Left lung (tissue), 10 donors: ENCODE data around the gene CUEDC1. TPM values are rescaled to one million over a fixed set of nuclear protein-coding genes. Genes with fewer than 3 reads are reported as not detected.
A peak's percentile ranks its signal among the peaks of the same experiment; 100 is the strongest.

ENCODE experiments used
- ATAC-seq: fragments of 200-7000 bp; cut with Tn5 transposase; one replicate; pipeline ENCODE4 v1.9.1; 2020; ENCODE audit warnings: moderate library complexity
- DNase-seq, 4 donors: peaks; one replicate each; pipeline ENCODE4 v3.0.0-alpha.2; 2013 to 2020
- H3K27ac ChIP-seq, 2 donors: fragments of 200-600 bp; sonication (generic) in 1 of 2; one replicate each; pipeline versions ENCODE4 v1.5.0 to v1.8.0; 2020 to 2021
- H3K27me3 ChIP-seq, 2 donors: fragments of 200-600 bp; sonication (generic) in 1 of 2; one replicate each; pipeline versions ENCODE4 v1.5.0 to v1.8.0; 2020 to 2021
- H3K36me3 ChIP-seq, 2 donors: fragments of 200-600 bp; sonication (generic) in 1 of 2; one replicate each; pipeline versions ENCODE4 v1.5.0 to v1.8.0; 2020 to 2021
- H3K4me1 ChIP-seq, 2 donors: fragments of 200-600 bp; one replicate each; pipeline ENCODE4 v1.8.0; 2021
- H3K4me3 ChIP-seq, 2 donors: fragments of 200-600 bp; sonication (generic) in 1 of 2; one replicate each; pipeline versions ENCODE4 v1.5.0 to v1.8.0; 2020 to 2021; ENCODE audit warnings: mild to moderate bottlenecking in 1 of 2
- H3K9me3 ChIP-seq, 2 donors: fragments of 200-600 bp; sonication (generic) in 1 of 2; one replicate each; pipeline versions ENCODE4 v1.5.0 to v1.8.0; 2020 to 2021
- intact Hi-C, 2 donors: fragments of 100-400 bp; cut with DNase I; formaldehyde crosslinking; loops; one replicate each; pipeline versions ENCODE4 v1.11.2 to v1.14.2; 2022
- polyA plus RNA-seq, 6 donors: library from polyadenylated mRNA; unstranded; fragments of 120-200 nt; gene quantifications; one replicate each; pipeline ENCODE4 v1.2.1, GENCODE V29; 2013; ENCODE audit not compliant: insufficient read length in 6 of 6
- total RNA-seq, 2 donors: library from RNA; stranded (reverse); fragmentation: NEBNext Ultra II Directional; extraction: Animal tissue kit (Norgen Biotek cat#: 25700); gene quantifications; one replicate each; pipeline ENCODE4 v1.2.1, GENCODE V29; 2021
- TF ChIP-seq, protein P1 (sequence below), 2 donors: fragments of 200-600 bp; sonication (generic) in 1 of 2; IDR thresholded peaks; one replicate each; pipeline versions ENCODE4 v1.5.0 to v1.8.0; 2021; ENCODE audit warnings: antibody characterized with exemption in 2 of 2
- donor health status: DM: no; HTN: yes; CAD: no.
- donor health status: DM: no; HTN: no; CAD: no.

The CUEDC1 gene
- total and polyA plus RNA-seq, 8 donors = 38.2 to 47.7 (median 42.6) TPM

DNA sequence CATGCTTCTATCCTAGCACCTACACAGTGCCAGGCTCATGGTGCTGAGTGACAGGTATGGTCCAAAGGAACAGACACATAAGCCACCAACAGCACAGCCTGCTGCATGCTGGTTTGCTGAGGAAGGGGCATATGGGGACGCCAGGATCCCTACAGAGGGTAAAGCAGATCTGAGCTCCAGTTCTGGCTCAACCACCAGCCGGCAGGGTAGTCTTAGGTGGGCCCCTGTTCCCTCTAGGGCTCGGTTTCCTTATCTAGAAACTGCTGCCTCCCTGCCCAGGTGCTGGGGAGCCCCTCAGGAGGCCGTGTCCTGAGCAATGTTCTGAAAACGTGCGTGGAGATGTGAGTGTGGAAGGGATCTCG is 81.2 kb downstream of the CUEDC1 start:
- TF ChIP-seq, protein P1, sequence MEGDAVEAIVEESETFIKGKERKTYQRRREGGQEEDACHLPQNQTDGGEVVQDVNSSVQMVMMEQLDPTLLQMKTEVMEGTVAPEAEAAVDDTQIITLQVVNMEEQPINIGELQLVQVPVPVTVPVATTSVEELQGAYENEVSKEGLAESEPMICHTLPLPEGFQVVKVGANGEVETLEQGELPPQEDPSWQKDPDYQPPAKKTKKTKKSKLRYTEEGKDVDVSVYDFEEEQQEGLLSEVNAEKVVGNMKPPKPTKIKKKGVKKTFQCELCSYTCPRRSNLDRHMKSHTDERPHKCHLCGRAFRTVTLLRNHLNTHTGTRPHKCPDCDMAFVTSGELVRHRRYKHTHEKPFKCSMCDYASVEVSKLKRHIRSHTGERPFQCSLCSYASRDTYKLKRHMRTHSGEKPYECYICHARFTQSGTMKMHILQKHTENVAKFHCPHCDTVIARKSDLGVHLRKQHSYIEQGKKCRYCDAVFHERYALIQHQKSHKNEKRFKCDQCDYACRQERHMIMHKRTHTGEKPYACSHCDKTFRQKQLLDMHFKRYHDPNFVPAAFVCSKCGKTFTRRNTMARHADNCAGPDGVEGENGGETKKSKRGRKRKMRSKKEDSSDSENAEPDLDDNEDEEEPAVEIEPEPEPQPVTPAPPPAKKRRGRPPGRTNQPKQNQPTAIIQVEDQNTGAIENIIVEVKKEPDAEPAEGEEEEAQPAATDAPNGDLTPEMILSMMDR (IDR thresholded peaks at IDR 0.05) = no peak
- peaks cover 30 to 51% of the 10 kb centered on the region in 2 donors for H3K4me1 ChIP-seq
- intact Hi-C loops = no loop called here
- DNase-seq (no peak), ATAC-seq (no peak)
- peak overlapping the region; percentile 65 to 72 for H3K27ac ChIP-seq
- peaks cover 0 to 5% of the 10 kb centered on the region in 2 donors for H3K27me3 ChIP-seq
- H3K4me3 ChIP-seq = no peak overlapping the region
- peaks cover 0 to 42% of the 10 kb centered on the region in 2 donors for H3K36me3 ChIP-seq
- no peaks in the 10 kb centered on the region for H3K9me3 ChIP-seq

DNA sequence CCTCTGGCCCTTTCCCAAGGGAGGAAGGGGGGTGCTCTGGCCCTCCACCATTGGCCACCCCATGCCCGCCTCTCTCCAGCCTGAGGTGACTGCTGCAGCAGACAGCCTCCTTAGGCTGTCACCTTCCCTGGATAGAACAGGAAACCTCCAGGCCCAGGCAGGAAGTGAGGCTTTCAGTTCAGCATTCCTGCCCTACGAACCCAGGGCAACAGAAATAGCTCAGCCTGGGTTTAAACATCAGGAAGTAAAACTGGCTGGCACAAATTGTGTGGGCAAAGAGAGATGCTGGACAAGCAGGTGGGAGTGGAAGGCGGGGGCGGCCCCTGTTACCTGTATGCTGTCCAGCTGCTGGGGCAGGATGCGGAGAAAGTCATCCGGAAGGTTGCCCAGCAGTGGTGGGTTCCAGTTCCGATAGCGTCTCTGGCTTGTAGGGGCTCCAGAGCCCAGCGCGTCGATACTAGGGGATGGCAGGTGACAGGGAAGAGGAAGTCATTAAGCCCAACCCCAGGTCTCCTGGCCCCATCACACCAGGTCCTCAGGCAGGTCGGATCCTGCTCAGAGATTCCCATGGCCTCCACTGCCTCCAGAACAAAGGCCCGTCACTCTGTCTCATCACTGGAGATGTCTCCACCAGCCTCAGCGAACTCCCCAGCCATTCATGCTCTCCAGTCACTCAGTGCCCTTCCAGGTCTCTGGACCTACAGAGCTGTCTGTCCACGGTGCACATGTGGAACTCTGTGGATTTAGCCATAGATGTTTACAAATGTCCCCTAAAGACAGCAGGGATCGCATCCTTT is 81.8 kb downstream of the CUEDC1 start:
- H3K36me3 ChIP-seq = peaks cover 0 to 41% of the 10 kb centered on the region in 2 donors
- no peak overlapping the region for H3K4me3 ChIP-seq
- DNase-seq = no peak
- TF ChIP-seq, protein P1 (IDR thresholded peaks at IDR 0.05) = no peak
- intact Hi-C loops = no loop called here
- H3K4me1 ChIP-seq = peaks cover 36 to 51% of the 10 kb centered on the region in 2 donors
- peaks cover 0 to 5% of the 10 kb centered on the region in 2 donors for H3K27me3 ChIP-seq
- ATAC-seq = no peak
- peak overlapping the region in 1 of 2 donors; percentile 72 for H3K27ac ChIP-seq
- H3K9me3 ChIP-seq = no peaks in the 10 kb centered on the region

DNA sequence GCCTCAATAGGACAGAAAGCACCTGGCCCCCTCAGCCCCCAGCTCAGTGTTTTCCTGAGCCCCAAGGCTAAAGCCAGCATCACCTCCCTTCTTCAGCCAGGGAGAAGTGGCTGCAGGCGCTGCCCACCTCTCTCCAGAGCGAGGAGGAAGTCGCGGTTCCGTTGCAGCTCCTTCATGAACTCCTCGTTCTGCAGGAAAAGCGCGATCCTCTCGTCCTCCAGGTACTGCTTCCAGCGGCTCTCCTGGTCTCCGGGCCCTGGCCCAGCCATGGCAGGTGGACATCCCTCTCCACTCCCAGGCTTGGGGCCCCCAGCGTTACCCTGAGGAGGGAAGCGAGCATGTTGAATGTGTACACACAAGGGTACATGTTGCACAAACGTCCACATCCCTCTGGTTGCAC is 82.7 kb downstream of the CUEDC1 start:
- Histone ChIP-seq H3K36me3 (peaks cover 0 to 41% of the 10 kb centered on the region in 2 donors), H3K9me3 (no peaks in the 10 kb centered on the region), H3K4me3 (no peak overlapping the region), H3K4me1 (peaks cover 43 to 60% of the 10 kb centered on the region in 2 donors), H3K27ac (no peak overlapping the region), H3K27me3 (peaks cover 0 to 5% of the 10 kb centered on the region in 2 donors)
- intact Hi-C loops = no loop called here
- no peak for ATAC-seq
- TF ChIP-seq, protein P1 (IDR thresholded peaks at IDR 0.05) = no peak
- no peak for DNase-seq

DNA sequence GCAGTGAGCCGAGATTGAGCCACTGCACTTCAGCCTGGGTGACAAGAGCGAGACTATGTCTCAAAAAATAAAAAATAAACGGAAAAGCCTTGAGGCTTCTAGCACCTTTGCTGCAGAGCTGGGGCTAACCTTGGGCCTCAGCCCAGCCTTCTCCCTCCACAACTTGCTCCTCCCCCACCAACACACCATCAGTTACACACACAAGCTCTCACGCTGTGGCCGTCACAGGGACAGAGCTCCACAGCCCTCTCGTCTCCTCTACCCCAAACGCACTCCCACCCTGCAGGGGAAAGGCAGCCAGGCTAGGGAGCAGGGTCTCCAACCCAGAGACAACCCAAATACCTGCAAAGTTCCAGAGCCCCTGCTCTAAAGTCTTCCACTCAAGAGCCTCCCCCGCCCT is 83.3 kb downstream of the CUEDC1 start:
- ATAC-seq = no peak
- intact Hi-C loops = no loop called here

DNA sequence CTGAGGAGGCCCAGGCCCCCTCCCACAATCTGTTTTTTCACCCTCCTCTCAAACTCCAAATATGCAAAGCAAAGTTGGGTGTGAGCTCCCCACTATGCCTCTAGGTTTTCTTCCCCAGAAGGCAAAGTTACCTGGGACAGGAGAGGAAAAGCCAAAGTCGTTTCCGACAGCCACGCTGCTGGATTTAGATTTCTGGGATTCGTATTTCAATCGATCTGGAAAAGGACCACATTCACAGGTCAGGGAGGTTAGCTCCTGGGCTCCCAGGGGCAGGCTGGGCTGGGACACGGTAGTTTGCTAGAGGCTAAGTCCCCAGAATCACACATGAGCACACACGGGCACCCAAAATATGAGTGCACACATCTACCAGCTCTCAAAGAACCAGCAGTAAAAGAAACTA is 84.1 kb downstream of the CUEDC1 start:
- Histone ChIP-seq H3K4me3 (no peak overlapping the region), H3K4me1 (peaks cover 43 to 66% of the 10 kb centered on the region in 2 donors), H3K36me3 (peaks cover 0 to 39% of the 10 kb centered on the region in 2 donors), H3K27ac (no peak overlapping the region), H3K27me3 (peaks cover 0 to 5% of the 10 kb centered on the region in 2 donors), H3K9me3 (no peaks in the 10 kb centered on the region)
- DNase-seq (no peak), ATAC-seq (no peak)
- intact Hi-C loops = no loop called here
- TF ChIP-seq, protein P1 (IDR thresholded peaks at IDR 0.05) = no peak

More for the DNA sequence above, 83.3 kb downstream of the CUEDC1 start:
- Histone ChIP-seq H3K27ac (no peak overlapping the region), H3K4me1 (peaks cover 43 to 66% of the 10 kb centered on the region in 2 donors), H3K36me3 (peaks cover 0 to 41% of the 10 kb centered on the region in 2 donors), H3K4me3 (no peak overlapping the region), H3K27me3 (peaks cover 0 to 5% of the 10 kb centered on the region in 2 donors), H3K9me3 (no peaks in the 10 kb centered on the region)
- TF ChIP-seq, protein P1 (IDR thresholded peaks at IDR 0.05) = no peak
- no peak for DNase-seq
